Nephron (organoid): Measurements from ENCODE around the gene ALPL.
"Not testable (repeated sequence)": the region's sequence is repeated elsewhere in the genome, so short reads cannot be mapped to it uniquely, and the experiment has no call there.

Experiments
- H3K27ac Mint-ChIP-seq, 3 experiments: 2 replicates each; pipeline ENCODE4 v1.8.0; 2020; ENCODE audit warnings: mixed read lengths in 3 of 3, mild to moderate bottlenecking in 2 of 3, moderate library complexity in 1 of 3
- H3K27me3 Mint-ChIP-seq: 2 replicates; pipeline ENCODE4 v1.8.0; 2021; ENCODE audit warnings: low read depth, mild to moderate bottlenecking, moderate library complexity, mixed read lengths
- H3K36me3 Mint-ChIP-seq: 2 replicates; pipeline ENCODE4 v1.8.0; 2020; ENCODE audit warnings: low read depth, mixed read lengths
- H3K4me1 Mint-ChIP-seq: 2 replicates; pipeline ENCODE4 v1.8.0; 2020; ENCODE audit warnings: mixed read lengths
- H3K4me3 Mint-ChIP-seq, 3 experiments: 2 replicates each; pipeline ENCODE4 v1.8.0; 2020; ENCODE audit warnings: mild to moderate bottlenecking in 3 of 3, mixed read lengths in 3 of 3, moderate library complexity in 2 of 3
- H3K9me3 Mint-ChIP-seq: 2 replicates; pipeline ENCODE4 v1.8.0; 2020; ENCODE audit warnings: mixed read lengths
- CTCF ChIP-seq, 3 experiments: fragments of 200-600 bp; sonication (generic); IDR thresholded peaks; one replicate each; pipeline ENCODE4 v1.5.0; 2021; ENCODE audit warnings: antibody characterized with exemption in 3 of 3; ENCODE audit not compliant: unreplicated experiment in 3 of 3

ALPL gene

GRCh38 chr1:21518774-21519455 is 9.7 kb downstream of the ALPL start:
- no peak for TF ChIP-seq CTCF (IDR thresholded peaks at IDR 0.05; ENCODE audit: unreplicated experiment in 3 of 3)
- Mint-ChIP-seq H3K4me1 (peaks cover 5% of the 10 kb centered on the region), H3K27ac (peak overlapping the region in 1 of 3 experiments; percentile 35), H3K27me3 (peaks cover 15% of the 10 kb centered on the region), H3K9me3 (no peaks in the 10 kb centered on the region), H3K36me3 (no peaks in the 10 kb centered on the region), H3K4me3 (no peak overlapping the region)

- H3K36me3 Mint-ChIP-seq, H3K27ac Mint-ChIP-seq, H3K9me3 Mint-ChIP-seq, H3K4me3 Mint-ChIP-seq, H3K4me1 Mint-ChIP-seq: not testable (repeated sequence)
- H3K27me3 Mint-ChIP-seq, result peaks cover 14% of the 10 kb centered on the region
These were observed 10.4 kb downstream of the ALPL start for GRCh38 chr1:21519486-21520070.

- Mint-ChIP-seq H3K9me3 (no peaks in the 10 kb centered on the region), H3K27ac (peak overlapping the region in 1 of 3 experiments; percentile 14), H3K27me3 (peaks cover 15% of the 10 kb centered on the region), H3K36me3 (no peaks in the 10 kb centered on the region), H3K4me1 (peaks cover 17% of the 10 kb centered on the region), H3K4me3 (no peak overlapping the region)
- TF ChIP-seq CTCF (IDR thresholded peaks at IDR 0.05; ENCODE audit: unreplicated experiment in 3 of 3), result no peak
These were observed 11.9 kb downstream of the ALPL start for GRCh38 chr1:21520899-21521716.

GRCh38 chr1:21521717-21522060 is 12.5 kb downstream of the ALPL start:
- peaks cover 15% of the 10 kb centered on the region for H3K27me3 Mint-ChIP-seq
- H3K36me3 Mint-ChIP-seq, result no peaks in the 10 kb centered on the region
- H3K27ac Mint-ChIP-seq, result no peak overlapping the region
- no peak for TF ChIP-seq CTCF (IDR thresholded peaks at IDR 0.05; ENCODE audit: unreplicated experiment in 3 of 3)
- no peaks in the 10 kb centered on the region for H3K9me3 Mint-ChIP-seq
- H3K4me1 Mint-ChIP-seq, result peaks cover 22% of the 10 kb centered on the region
- no peak overlapping the region for H3K4me3 Mint-ChIP-seq

GRCh38 chr1:21522525-21523038 is 13.4 kb downstream of the ALPL start:
- TF ChIP-seq CTCF (IDR thresholded peaks at IDR 0.05; ENCODE audit: unreplicated experiment in 3 of 3), result no peak
- Mint-ChIP-seq H3K36me3 (no peaks in the 10 kb centered on the region), H3K9me3 (no peaks in the 10 kb centered on the region), H3K4me3 (no peak overlapping the region), H3K4me1 (peaks cover 23% of the 10 kb centered on the region), H3K27ac (no peak overlapping the region), H3K27me3 (peaks cover 15% of the 10 kb centered on the region)

- Mint-ChIP-seq H3K4me1 (peaks cover 23% of the 10 kb centered on the region), H3K36me3 (no peaks in the 10 kb centered on the region), H3K27ac (no peak overlapping the region), H3K4me3 (no peak overlapping the region), H3K27me3 (peaks cover 15% of the 10 kb centered on the region), H3K9me3 (no peaks in the 10 kb centered on the region)
- TF ChIP-seq CTCF (IDR thresholded peaks at IDR 0.05; ENCODE audit: unreplicated experiment in 3 of 3), result no peak
These were observed 14.1 kb downstream of the ALPL start for GRCh38 chr1:21523297-21523813.
